HepG2 (cell line): Measurements from ENCODE around the gene SEMA4C. TPM values are rescaled to one million over a fixed set of nuclear protein-coding genes. Genes with fewer than 3 reads are reported as not detected.

Experiments used
- AKAP8 ChIP-seq: sonication (generic); formaldehyde crosslinking; IDR thresholded peaks from 2 replicates; pipeline ENCODE4 v1.5.1; 2020; ENCODE audit warnings: mild to moderate bottlenecking, missing genetic modification reagents
- CBFB ChIP-seq: sonication (generic); formaldehyde crosslinking; IDR thresholded peaks from 2 replicates; pipeline ENCODE4 v1.4.0; 2020; ENCODE audit warnings: missing genetic modification reagents
- GABPB1 ChIP-seq: IDR thresholded peaks from 2 replicates; pipeline ENCODE4 v1.6.1; 2016; ENCODE audit warnings: mild to moderate bottlenecking, missing genetic modification reagents, moderate library complexity, missing compliant biosample characterization
- GATAD2A ChIP-seq: IDR thresholded peaks from 2 replicates; pipeline ENCODE4 v1.6.1; 2016
- GFI1 ChIP-seq: sonication (generic); formaldehyde crosslinking; IDR thresholded peaks from 2 replicates; pipeline ENCODE4 v1.5.0; 2020; ENCODE audit warnings: missing genetic modification reagents, mild to moderate bottlenecking, borderline replicate concordance
- KAT8 ChIP-seq: IDR thresholded peaks from 2 replicates; pipeline ENCODE4 v1.6.1; 2016; ENCODE audit warnings: missing genetic modification reagents, missing compliant biosample characterization
- KLF11 ChIP-seq: IDR thresholded peaks from 2 replicates; pipeline ENCODE4 v1.6.1; 2016; ENCODE audit warnings: missing compliant biosample characterization
- KMT2B ChIP-seq: IDR thresholded peaks from 2 replicates; pipeline ENCODE4 v1.6.1; 2016; ENCODE audit warnings: missing genetic modification reagents, missing compliant biosample characterization
- NR2F1 ChIP-seq, 2 experiments: fragments of 450-650 bp in 1 of 2; formaldehyde crosslinking in 1 of 2; IDR thresholded peaks; 2 replicates each; pipeline versions ENCODE4 v1.5.0 to v1.6.1; 2016 to 2020; ENCODE audit warnings: mild to moderate bottlenecking in 1 of 2, missing compliant biosample characterization in 1 of 2, missing genetic modification reagents in 1 of 2, moderate library complexity in 1 of 2
- SOX6 ChIP-seq, 2 experiments: fragments of 450-650 bp in 1 of 2; sonication (generic) in 1 of 2; formaldehyde crosslinking in 1 of 2; IDR thresholded peaks; 2 replicates each; pipeline versions ENCODE4 v1.4.0 to v1.6.1; 2017 to 2020; ENCODE audit warnings: antibody characterized with exemption in 1 of 2, mild to moderate bottlenecking in 1 of 2, missing genetic modification reagents in 1 of 2
- TARDBP ChIP-seq: sonication (generic); formaldehyde crosslinking; IDR thresholded peaks from 2 replicates; pipeline ENCODE4 v1.8.0; 2022; ENCODE audit warnings: mild to moderate bottlenecking, missing genetic modification reagents
- ZNF20 ChIP-seq: sonication (generic); formaldehyde crosslinking; IDR thresholded peaks from 2 replicates; pipeline ENCODE4 v1.4.0; 2020; ENCODE audit warnings: mild to moderate bottlenecking, moderate library complexity, missing genetic modification reagents
- ZNF335 ChIP-seq: sonication (generic); formaldehyde crosslinking; IDR thresholded peaks from 2 replicates; pipeline ENCODE4 v1.4.0; 2020; ENCODE audit warnings: missing genetic modification reagents
- ZNF468 ChIP-seq: sonication (generic); formaldehyde crosslinking; IDR thresholded peaks from 2 replicates; pipeline ENCODE4 v1.8.0; 2022; ENCODE audit warnings: mild to moderate bottlenecking, moderate library complexity, missing genetic modification reagents
- ZNF746 ChIP-seq: sonication (generic); formaldehyde crosslinking; IDR thresholded peaks from 2 replicates; pipeline ENCODE4 v1.8.0; 2022; ENCODE audit warnings: mild to moderate bottlenecking, missing genetic modification reagents
- ZZZ3 ChIP-seq: sonication (generic); formaldehyde crosslinking; IDR thresholded peaks from 2 replicates; pipeline ENCODE4 v1.4.0; 2020; ENCODE audit warnings: missing genetic modification reagents, mild to moderate bottlenecking, borderline replicate concordance
- polyA plus RNA-seq, 8 experiments: library from polyadenylated mRNA; depleted of rRNA in 3 of 8; stranded (reverse) in 7 of 8; unstranded in 1 of 8; fragments of >200 nt; fragmentation: Illumina TruSeq in 4 of 8; extraction: Trizol in 4 of 8; gene quantifications; 2 replicates each; pipeline versions ENCODE4 v1.2.1 to v1.2.3, GENCODE V29; 2011 to 2016; ENCODE audit warnings: low read depth in 4 of 8, missing spikeins in 1 of 8, mixed read lengths in 1 of 8; ENCODE audit not compliant: insufficient read depth in 1 of 8
- total RNA-seq, 5 experiments: library from RNA; depleted of rRNA; stranded (reverse); fragments of >200 nt; fragmentation: Illumina TruSeq; extraction: Trizol; gene quantifications; 2 replicates each; pipeline ENCODE4 v1.2.3, GENCODE V29; 2016; ENCODE audit warnings: low read depth in 1 of 5
- TF ChIP-seq, protein P1 (sequence below): sonication (generic); formaldehyde crosslinking; IDR thresholded peaks from 2 replicates; pipeline ENCODE4 v1.9.0; 2022; ENCODE audit warnings: missing genetic modification reagents, mild to moderate bottlenecking, borderline replicate concordance
- TF ChIP-seq, protein P2 (sequence below): sonication (generic); formaldehyde crosslinking; IDR thresholded peaks from 2 replicates; pipeline ENCODE4 v1.5.0; 2020; ENCODE audit warnings: mild to moderate bottlenecking, missing genetic modification reagents, borderline replicate concordance

Gene SEMA4C
- total and polyA plus RNA-seq, 2 of the 13 experiments (the other 11 are each of a cell fraction or from before 2014, with no cell fraction given) = 25.9 to 46.6 TPM

GRCh38 chr2:96869822-96870625, at the start of gene SEMA4C (continued):
- TF ChIP-seq, protein P1, sequence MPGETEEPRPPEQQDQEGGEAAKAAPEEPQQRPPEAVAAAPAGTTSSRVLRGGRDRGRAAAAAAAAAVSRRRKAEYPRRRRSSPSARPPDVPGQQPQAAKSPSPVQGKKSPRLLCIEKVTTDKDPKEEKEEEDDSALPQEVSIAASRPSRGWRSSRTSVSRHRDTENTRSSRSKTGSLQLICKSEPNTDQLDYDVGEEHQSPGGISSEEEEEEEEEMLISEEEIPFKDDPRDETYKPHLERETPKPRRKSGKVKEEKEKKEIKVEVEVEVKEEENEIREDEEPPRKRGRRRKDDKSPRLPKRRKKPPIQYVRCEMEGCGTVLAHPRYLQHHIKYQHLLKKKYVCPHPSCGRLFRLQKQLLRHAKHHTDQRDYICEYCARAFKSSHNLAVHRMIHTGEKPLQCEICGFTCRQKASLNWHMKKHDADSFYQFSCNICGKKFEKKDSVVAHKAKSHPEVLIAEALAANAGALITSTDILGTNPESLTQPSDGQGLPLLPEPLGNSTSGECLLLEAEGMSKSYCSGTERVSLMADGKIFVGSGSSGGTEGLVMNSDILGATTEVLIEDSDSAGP = peak; percentile 66; the same call in 1 of the 2 replicates
- peak; percentile 12; the same call in 1 of the 2 replicates for TF ChIP-seq ZNF335 (CRISPR knock-in tag)
- 0 out of 2 replicates have a peak, but pooled peaks have one; percentile 59 for TF ChIP-seq ZZZ3
- TF ChIP-seq GABPB1 (CRISPR knock-in tag) = peak; percentile 66
- no peak for TF ChIP-seq KLF11 (CRISPR knock-in tag)
- 0 out of 2 replicates have a peak, but pooled peaks have one; percentile 27 for TF ChIP-seq ZNF468
- TF ChIP-seq GFI1 (CRISPR knock-in tag) = 0 out of 2 replicates have a peak, but pooled peaks have one; percentile 36
- TF ChIP-seq NR2F1 (CRISPR knock-in tag; IDR thresholded peaks at IDR 0.05) = no peak
- TF ChIP-seq KAT8 (CRISPR knock-in tag) = 0 out of 2 replicates have a peak, but pooled peaks have one; percentile 40
- no peak for TF ChIP-seq SOX6 (IDR thresholded peaks at IDR 0.05)
- TF ChIP-seq SOX6 (CRISPR knock-in tag; IDR thresholded peaks at IDR 0.05) = peak; percentile 47; the same call in 1 of the 2 replicates
- TF ChIP-seq CBFB (CRISPR knock-in tag) = 0 out of 2 replicates have a peak, but pooled peaks have one; percentile 29
- TF ChIP-seq AKAP8 (CRISPR knock-in tag) = peak; percentile 48; the same call in 1 of the 2 replicates
- TF ChIP-seq TARDBP (CRISPR knock-in tag) = 0 out of 2 replicates have a peak, but pooled peaks have one; percentile 32
- TF ChIP-seq GATAD2A (CRISPR knock-in tag) = peak; percentile 4; the same call in 1 of the 2 replicates
- TF ChIP-seq, protein P2, sequence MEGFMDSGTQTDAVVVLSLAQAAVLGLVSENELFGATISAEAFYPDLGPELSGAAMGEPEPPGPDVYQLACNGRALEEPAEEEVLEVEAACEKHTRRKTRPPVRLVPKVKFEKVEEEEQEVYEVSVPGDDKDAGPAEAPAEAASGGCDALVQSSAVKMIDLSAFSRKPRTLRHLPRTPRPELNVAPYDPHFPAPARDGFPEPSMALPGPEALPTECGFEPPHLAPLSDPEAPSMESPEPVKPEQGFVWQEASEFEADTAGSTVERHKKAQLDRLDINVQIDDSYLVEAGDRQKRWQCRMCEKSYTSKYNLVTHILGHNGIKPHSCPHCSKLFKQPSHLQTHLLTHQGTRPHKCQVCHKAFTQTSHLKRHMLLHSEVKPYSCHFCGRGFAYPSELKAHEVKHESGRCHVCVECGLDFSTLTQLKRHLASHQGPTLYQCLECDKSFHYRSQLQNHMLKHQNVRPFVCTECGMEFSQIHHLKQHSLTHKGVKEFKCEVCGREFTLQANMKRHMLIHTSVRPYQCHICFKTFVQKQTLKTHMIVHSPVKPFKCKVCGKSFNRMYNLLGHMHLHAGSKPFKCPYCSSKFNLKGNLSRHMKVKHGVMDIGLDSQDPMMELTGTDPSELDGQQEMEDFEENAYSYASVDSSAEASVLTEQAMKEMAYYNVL (CRISPR knock-in tag) = peak; percentile 18; the same call in 1 of the 2 replicates
- no peak for TF ChIP-seq ZNF20 (CRISPR knock-in tag)
- TF ChIP-seq KMT2B (CRISPR knock-in tag) = peak; percentile 23; the same call in 1 of the 2 replicates
- TF ChIP-seq ZNF746 (CRISPR knock-in tag) = peak; percentile 76
